A673 (cell line): ENCODE results near the gene GCN1.

Source experiments
- EZH2 ChIP-seq: fragments of 200-600 bp; sonication (generic); IDR thresholded peaks from 2 replicates; pipeline ENCODE4 v1.6.1; 2017; ENCODE audit warnings: borderline replicate concordance, low read depth, mild to moderate bottlenecking, mixed read lengths, antibody characterized with exemption, low read length; ENCODE audit not compliant: poor library complexity, severe bottlenecking
- TF ChIP-seq, protein P1 (sequence below): fragments of 300-800, 200-600 bp; sonication (generic); conservative IDR thresholded peaks from 2 replicates; pipeline ENCODE4 v1.5.1; 2017; ENCODE audit warnings: low read depth, mild to moderate bottlenecking, antibody characterized with exemption, low read length, moderate library complexity, mixed read lengths

DNA sequence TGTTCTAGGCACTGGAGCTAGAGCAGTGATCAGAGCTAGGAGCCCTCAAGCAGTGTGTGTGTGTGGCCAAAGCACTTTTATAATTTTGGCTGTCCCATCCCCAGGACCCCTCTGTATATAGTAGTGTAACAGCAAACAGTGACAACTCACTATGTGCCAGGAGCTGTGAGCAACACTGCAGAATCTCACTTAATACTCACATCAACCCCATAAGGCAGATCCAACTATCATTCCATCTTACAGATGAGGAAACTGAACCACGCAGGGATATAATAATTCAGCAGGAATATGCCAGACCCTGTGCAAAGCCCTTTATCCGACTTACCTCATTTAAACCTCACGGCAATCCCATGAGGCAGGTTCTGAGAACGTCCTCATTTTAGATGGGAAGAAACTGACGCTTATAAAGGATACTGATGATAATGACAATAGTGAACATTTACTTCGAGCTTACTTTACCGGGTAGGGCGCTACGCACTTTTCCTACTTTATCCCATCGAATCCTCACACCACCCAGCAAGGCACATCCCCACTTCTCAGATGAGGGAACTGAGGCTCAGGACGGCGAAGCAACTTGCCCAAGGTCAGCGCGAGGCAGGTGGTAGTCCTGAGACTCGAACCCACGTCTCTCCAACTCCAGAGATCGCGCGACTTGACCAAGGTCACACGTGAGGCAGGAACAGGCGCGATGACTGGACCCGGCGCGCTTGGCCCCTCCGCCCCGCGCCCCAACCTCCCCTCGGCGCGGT lies 78.6 kb downstream of the GCN1 start:
- TF ChIP-seq, protein P1, sequence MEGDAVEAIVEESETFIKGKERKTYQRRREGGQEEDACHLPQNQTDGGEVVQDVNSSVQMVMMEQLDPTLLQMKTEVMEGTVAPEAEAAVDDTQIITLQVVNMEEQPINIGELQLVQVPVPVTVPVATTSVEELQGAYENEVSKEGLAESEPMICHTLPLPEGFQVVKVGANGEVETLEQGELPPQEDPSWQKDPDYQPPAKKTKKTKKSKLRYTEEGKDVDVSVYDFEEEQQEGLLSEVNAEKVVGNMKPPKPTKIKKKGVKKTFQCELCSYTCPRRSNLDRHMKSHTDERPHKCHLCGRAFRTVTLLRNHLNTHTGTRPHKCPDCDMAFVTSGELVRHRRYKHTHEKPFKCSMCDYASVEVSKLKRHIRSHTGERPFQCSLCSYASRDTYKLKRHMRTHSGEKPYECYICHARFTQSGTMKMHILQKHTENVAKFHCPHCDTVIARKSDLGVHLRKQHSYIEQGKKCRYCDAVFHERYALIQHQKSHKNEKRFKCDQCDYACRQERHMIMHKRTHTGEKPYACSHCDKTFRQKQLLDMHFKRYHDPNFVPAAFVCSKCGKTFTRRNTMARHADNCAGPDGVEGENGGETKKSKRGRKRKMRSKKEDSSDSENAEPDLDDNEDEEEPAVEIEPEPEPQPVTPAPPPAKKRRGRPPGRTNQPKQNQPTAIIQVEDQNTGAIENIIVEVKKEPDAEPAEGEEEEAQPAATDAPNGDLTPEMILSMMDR: no peak
- no peak for TF ChIP-seq EZH2
